SKM-1 treated with dmso at 0.1 percent for 144 hours (cell line): Measurements from ENCODE around the gene IGHMBP2.

Experiments used
- DNase-seq: peaks from one replicate; lab custom pipeline; 2025; ENCODE audit not compliant: unreplicated experiment; lab: John Stamatoyannopoulos, UW

The IGHMBP2 gene

DNA sequence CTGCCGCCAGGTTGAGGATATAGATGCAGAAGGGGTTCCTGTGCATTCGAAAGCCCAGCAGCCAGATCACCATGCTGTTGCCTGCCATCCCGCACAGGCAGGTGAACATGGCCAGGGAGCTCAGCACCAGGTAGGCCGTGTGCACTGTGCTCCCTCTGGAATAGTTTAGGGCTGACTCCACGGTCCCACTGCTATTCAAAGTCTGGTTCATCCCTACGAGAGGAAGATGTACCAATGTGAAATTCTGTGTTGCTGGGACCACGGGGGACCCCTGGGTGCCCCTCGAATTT, 77.0 kb downstream of the IGHMBP2 start, which contains the start of gene MRGPRD:
Gene MRGPRD (minus strand): TSS at position 211 of the 290 bp plus-strand sequence. CDS start 0 bp downstream, at position 211.
- DNase-seq = no peak

- no peak for DNase-seq
Measured at GRCh38 chr11:68982134-68982533, 78.4 kb downstream of the IGHMBP2 start.

DNA sequence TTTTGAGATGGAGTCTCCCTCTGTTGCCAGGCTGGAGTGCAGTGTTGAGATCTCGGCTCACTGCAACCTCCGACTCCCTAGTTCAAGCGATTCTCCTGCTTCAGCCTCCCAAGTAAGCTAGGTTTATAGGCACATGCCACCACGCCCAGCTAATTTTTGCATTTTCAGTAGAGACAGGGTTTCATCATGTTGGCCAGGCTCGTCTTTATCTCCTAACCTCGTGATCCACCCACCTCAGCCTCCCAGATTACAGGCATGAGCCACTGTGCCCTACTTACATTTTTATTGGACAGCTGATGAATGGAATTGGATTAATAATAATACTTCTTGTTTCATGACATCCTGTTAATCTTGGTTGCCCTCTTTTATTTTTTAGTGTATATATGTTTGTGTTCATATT, 80.1 kb downstream of the IGHMBP2 start:
- DNase-seq = no peak

GRCh38 chr11:68987211-68987610, 83.5 kb downstream of the IGHMBP2 start:
- no peak for DNase-seq

GRCh38 chr11:68988491-68988890, 84.8 kb downstream of the IGHMBP2 start:
- no peak for DNase-seq
